Melanocyte of skin (primary cell): ENCODE results near the gene TLR7. TPM values are rescaled to one million over a fixed set of nuclear protein-coding genes. Genes with fewer than 3 reads are reported as not detected.

Experiments used
- total RNA-seq, 2 donors: library from RNA; depleted of rRNA; stranded (reverse); fragments of >200 nt; gene quantifications; 2 replicates each; pipeline ENCODE4 v1.2.3, GENCODE V29; 2012

The TLR7 gene
- not detected for total RNA-seq

DNA sequence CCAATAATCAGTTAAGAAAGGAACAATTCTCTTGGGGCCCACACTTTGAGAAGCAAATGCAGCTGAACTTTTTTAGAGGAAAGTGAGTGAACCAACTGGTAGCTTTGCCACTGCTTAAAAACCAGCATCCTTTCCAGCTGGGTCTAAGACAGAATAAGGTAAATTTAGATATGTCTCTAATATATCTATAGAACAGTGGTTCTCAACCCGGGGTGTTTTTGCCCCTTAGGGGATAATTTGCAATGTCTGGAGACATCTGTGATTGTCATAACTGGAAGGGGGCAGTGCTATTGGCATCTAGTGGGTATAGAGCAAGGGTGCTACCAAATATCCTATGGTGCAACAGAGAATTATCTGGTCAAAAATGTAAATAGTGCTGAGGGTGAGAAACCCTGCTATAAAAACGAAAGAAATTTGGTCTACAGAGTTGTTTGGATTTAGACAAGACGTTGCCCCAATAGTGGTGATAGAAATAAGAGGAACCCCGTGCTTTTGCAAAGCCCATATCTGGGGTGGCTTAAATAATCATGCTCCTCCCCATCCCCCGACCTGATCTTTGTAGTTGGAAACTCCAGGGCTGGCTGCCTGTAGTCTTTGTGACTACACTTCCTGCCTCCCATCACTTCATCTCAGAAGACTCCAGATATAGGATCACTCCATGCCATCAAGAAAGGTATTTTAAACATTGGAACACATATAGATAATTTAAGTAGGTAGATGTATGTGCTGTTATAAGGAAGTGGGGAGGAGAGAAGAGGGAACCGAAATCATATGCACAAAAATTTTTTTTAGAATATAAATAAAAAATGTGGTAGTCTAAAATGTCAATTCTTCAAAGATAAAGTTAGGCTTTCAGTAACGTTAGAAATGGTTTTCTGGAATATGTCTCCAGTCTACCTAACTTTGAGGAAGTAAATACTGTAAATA is at the start of gene TLR7:
Gene TLR7, plus strand, starts transcription at position 622 of the 927 bp plus-strand sequence. CDS start 507 bp downstream, outside the sequence.

GRCh38 chrX:12906046-12906761 is 39.3 kb downstream of the TLR7 start, which contains the start of gene TLR8:
TSS of gene TLR8 (plus strand) at chrX:12906620. CDS start at chrX:12906707, 87 bp downstream.

Other genes starting within 250 kb of the TLR7 start
- 10 to 100 TPM; 50.9 to 70.3 TPM for gene PRPS2, start 75.7 kb upstream of the TLR7 start, total RNA-seq
- not detected for gene TLR8, start 39.5 kb downstream of the TLR7 start, total RNA-seq
- gene TMSB4X, start 108.0 kb downstream of the TLR7 start, total RNA-seq = 100 to 1,000 TPM; 106 to 277 TPM
- gene FAM9C, start 177.5 kb downstream of the TLR7 start, total RNA-seq = not detected